ENCODE measurements around the gene P2RY14. TPM values are rescaled to one million over a fixed set of nuclear protein-coding genes. Genes with fewer than 3 reads are reported as not detected.

Gene P2RY14
- total RNA-seq, 4 donors from 2014 or later = 1.8 to 3.7 (median 2.8) TPM

GRCh38 chr3:151227807-151228665 is 50.3 kb downstream of the P2RY14 start:
- WGBS, 2 donors = 42 to 43% methylated on average over 9 of the region's 9 CpGs
- peak; percentile 72 to 92 for DNase-seq (ENCODE audit: low spot score in 2 of 2)
- peak in 2 of 3 donors; percentile 16 to 78 for TF ChIP-seq CTCF (IDR thresholded peaks at IDR 0.05)
- no peak for TF ChIP-seq POLR2A (IDR thresholded peaks at IDR 0.05)
- intact Hi-C loops (cut with DNase I; ENCODE audit: low total_unique reads) = loop anchor here (10.0 kb wide), 2 partner anchors 53 to 57 kb away; no protein-coding TSS in a partner anchor
- H3K4me3 ChIP-seq (ENCODE audit: low read depth, poor library complexity, severe bottlenecking) = no peak overlapping the region

GRCh38 chr3:151227266-151227806 is 51.0 kb downstream of the P2RY14 start:
- intact Hi-C loops (cut with DNase I; ENCODE audit: low total_unique reads) = loop anchor here (10.0 kb wide), 2 partner anchors 53 to 57 kb away; no protein-coding TSS in a partner anchor
- TF ChIP-seq POLR2A (IDR thresholded peaks at IDR 0.05) = no peak
- no peak for TF ChIP-seq CTCF (IDR thresholded peaks at IDR 0.05)
- WGBS, 2 donors = 65 to 72% methylated on average over 6 of the region's 6 CpGs
- DNase-seq (ENCODE audit: low spot score in 2 of 2) = no peak
- H3K4me3 ChIP-seq (ENCODE audit: low read depth, poor library complexity, severe bottlenecking) = no peak overlapping the region

GRCh38 chr3:151226825-151227224 is 51.5 kb downstream of the P2RY14 start:
- no peak for DNase-seq (ENCODE audit: low spot score in 2 of 2)
- intact Hi-C loops (cut with DNase I; ENCODE audit: low total_unique reads) = loop anchor here (10.0 kb wide), 2 partner anchors 52 to 58 kb away; no protein-coding TSS in a partner anchor
- WGBS, 2 donors = 71 to 77% methylated on average over 5 of the region's 5 CpGs
- no peak for TF ChIP-seq CTCF (IDR thresholded peaks at IDR 0.05)
- TF ChIP-seq POLR2A (IDR thresholded peaks at IDR 0.05) = no peak
- H3K4me3 ChIP-seq (ENCODE audit: low read depth, poor library complexity, severe bottlenecking) = no peak overlapping the region

GRCh38 chr3:151226088-151226563 is 52.2 kb downstream of the P2RY14 start:
- TF ChIP-seq CTCF (IDR thresholded peaks at IDR 0.05) = no peak
- no peak for TF ChIP-seq POLR2A (IDR thresholded peaks at IDR 0.05)
- no peak for DNase-seq (ENCODE audit: low spot score in 2 of 2)
- WGBS, 2 donors = 45 to 63% methylated on average over 4 of the region's 4 CpGs
- intact Hi-C loops (cut with DNase I; ENCODE audit: low total_unique reads) = loop anchor here (10.0 kb wide), 2 partner anchors 51 to 59 kb away; no protein-coding TSS in a partner anchor
- no peak overlapping the region for H3K4me3 ChIP-seq (ENCODE audit: low read depth, poor library complexity, severe bottlenecking)

GRCh38 chr3:151225040-151225975 is 53.0 kb downstream of the P2RY14 start:
- 69 to 75% methylated on average over 9 of the region's 9 CpGs for WGBS, 2 donors
- TF ChIP-seq POLR2A (IDR thresholded peaks at IDR 0.05) = no peak
- TF ChIP-seq CTCF (IDR thresholded peaks at IDR 0.05) = no peak

More at GRCh38 chr3:151225040-151225975, 53.0 kb downstream of the P2RY14 start:
- intact Hi-C loops (cut with DNase I; ENCODE audit: low total_unique reads) = loop anchor here (10.0 kb wide), 2 partner anchors 51 to 59 kb away; no protein-coding TSS in a partner anchor
- H3K4me3 ChIP-seq (ENCODE audit: low read depth, poor library complexity, severe bottlenecking) = no peak overlapping the region
- no peak for DNase-seq (ENCODE audit: low spot score in 2 of 2)
